ENCODE results near the gene METRNL.

METRNL gene

GRCh38 chr17:83113792-83114191 is 34.4 kb downstream of the METRNL start:
- Histone ChIP-seq H3K79me2 (no peaks in the 10 kb centered on the region), H3K9ac (no peak overlapping the region), H3K4me1 (peaks cover 6% of the 10 kb centered on the region), H3K4me3 (ENCODE audit: low read depth, low read length) (no peak overlapping the region), H3K9me3 (ENCODE audit: control insufficient read depth, low read length) (no peaks in the 10 kb centered on the region), H3K27me3 (ENCODE audit: control insufficient read depth, insufficient read depth, low read length) (no peaks in the 10 kb centered on the region), H3K36me3 (ENCODE audit: control insufficient read depth, insufficient read depth, low read length) (no peaks in the 10 kb centered on the region), H2AFZ (no peak overlapping the region), H3K27ac (no peak overlapping the region), H3K4me2 (ENCODE audit: low read length) (no peak overlapping the region)
- TF ChIP-seq, protein P1, sequence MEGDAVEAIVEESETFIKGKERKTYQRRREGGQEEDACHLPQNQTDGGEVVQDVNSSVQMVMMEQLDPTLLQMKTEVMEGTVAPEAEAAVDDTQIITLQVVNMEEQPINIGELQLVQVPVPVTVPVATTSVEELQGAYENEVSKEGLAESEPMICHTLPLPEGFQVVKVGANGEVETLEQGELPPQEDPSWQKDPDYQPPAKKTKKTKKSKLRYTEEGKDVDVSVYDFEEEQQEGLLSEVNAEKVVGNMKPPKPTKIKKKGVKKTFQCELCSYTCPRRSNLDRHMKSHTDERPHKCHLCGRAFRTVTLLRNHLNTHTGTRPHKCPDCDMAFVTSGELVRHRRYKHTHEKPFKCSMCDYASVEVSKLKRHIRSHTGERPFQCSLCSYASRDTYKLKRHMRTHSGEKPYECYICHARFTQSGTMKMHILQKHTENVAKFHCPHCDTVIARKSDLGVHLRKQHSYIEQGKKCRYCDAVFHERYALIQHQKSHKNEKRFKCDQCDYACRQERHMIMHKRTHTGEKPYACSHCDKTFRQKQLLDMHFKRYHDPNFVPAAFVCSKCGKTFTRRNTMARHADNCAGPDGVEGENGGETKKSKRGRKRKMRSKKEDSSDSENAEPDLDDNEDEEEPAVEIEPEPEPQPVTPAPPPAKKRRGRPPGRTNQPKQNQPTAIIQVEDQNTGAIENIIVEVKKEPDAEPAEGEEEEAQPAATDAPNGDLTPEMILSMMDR (IDR thresholded peaks at IDR 0.05): no peak

- H3K79me2 ChIP-seq: no peaks in the 10 kb centered on the region
- no peak overlapping the region for H3K9ac ChIP-seq
- no peaks in the 10 kb centered on the region for H3K9me3 ChIP-seq (ENCODE audit: control insufficient read depth, low read length)
- H3K4me3 ChIP-seq (ENCODE audit: low read depth, low read length): no peak overlapping the region
- H3K27ac ChIP-seq: no peak overlapping the region
- no peaks in the 10 kb centered on the region for H3K27me3 ChIP-seq (ENCODE audit: control insufficient read depth, insufficient read depth, low read length)
- TF ChIP-seq, protein P1 (IDR thresholded peaks at IDR 0.05): no peak
- H3K4me2 ChIP-seq (ENCODE audit: low read length): no peak overlapping the region
- H3K36me3 ChIP-seq (ENCODE audit: control insufficient read depth, insufficient read depth, low read length): no peaks in the 10 kb centered on the region
- H3K4me1 ChIP-seq: peaks cover under 1% of the 10 kb centered on the region
- no peak overlapping the region for H2AFZ ChIP-seq
Observed at GRCh38 chr17:83114706-83115105, 35.3 kb downstream of the METRNL start.

DNA sequence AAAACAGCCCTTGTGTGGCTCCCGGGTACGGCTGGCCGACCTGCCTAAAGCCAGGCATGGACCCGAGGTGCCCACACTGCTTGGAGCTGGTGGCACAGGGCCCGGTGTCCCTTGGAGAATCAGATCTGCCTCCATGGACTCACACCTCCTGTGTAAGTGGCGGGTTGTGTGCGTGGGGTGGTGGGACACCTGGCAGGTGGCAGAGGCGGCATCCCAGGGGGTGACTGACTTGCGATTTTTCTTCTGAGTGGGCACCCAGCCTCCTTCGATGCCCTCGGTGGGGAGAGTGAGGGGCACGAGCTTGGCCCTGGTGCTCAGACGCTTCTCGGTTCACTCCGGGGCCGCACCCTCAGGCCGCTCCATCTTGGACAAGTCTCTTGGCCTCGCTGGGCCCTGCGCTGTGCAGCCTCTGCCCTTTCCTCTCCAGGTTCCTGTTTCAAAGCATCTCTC is 35.8 kb downstream of the METRNL start:
- H3K79me2 ChIP-seq: no peaks in the 10 kb centered on the region
- H3K4me2 ChIP-seq (ENCODE audit: low read length): no peak overlapping the region
- no peaks in the 10 kb centered on the region for H3K36me3 ChIP-seq (ENCODE audit: control insufficient read depth, insufficient read depth, low read length)
- no peak overlapping the region for H3K9ac ChIP-seq
- H3K4me1 ChIP-seq: no peaks in the 10 kb centered on the region
- TF ChIP-seq, protein P1 (IDR thresholded peaks at IDR 0.05): no peak
- H2AFZ ChIP-seq: no peak overlapping the region
- no peak overlapping the region for H3K27ac ChIP-seq
- no peaks in the 10 kb centered on the region for H3K9me3 ChIP-seq (ENCODE audit: control insufficient read depth, low read length)
- no peaks in the 10 kb centered on the region for H3K27me3 ChIP-seq (ENCODE audit: control insufficient read depth, insufficient read depth, low read length)
- H3K4me3 ChIP-seq (ENCODE audit: low read depth, low read length): no peak overlapping the region

GRCh38 chr17:83115832-83116231 is 36.4 kb downstream of the METRNL start:
- no peaks in the 10 kb centered on the region for H3K27me3 ChIP-seq (ENCODE audit: control insufficient read depth, insufficient read depth, low read length)
- no peaks in the 10 kb centered on the region for H3K9me3 ChIP-seq (ENCODE audit: control insufficient read depth, low read length)
- no peak overlapping the region for H3K4me3 ChIP-seq (ENCODE audit: low read depth, low read length)
- no peaks in the 10 kb centered on the region for H3K4me1 ChIP-seq
- TF ChIP-seq, protein P1 (IDR thresholded peaks at IDR 0.05): no peak
- no peaks in the 10 kb centered on the region for H3K79me2 ChIP-seq
- no peak overlapping the region for H3K27ac ChIP-seq
- H3K36me3 ChIP-seq (ENCODE audit: control insufficient read depth, insufficient read depth, low read length): no peaks in the 10 kb centered on the region
- no peak overlapping the region for H3K4me2 ChIP-seq (ENCODE audit: low read length)
- H3K9ac ChIP-seq: no peak overlapping the region
- H2AFZ ChIP-seq: no peak overlapping the region

GRCh38 chr17:83116311-83116771 is 36.9 kb downstream of the METRNL start:
- Histone ChIP-seq H2AFZ (no peak overlapping the region), H3K27me3 (ENCODE audit: control insufficient read depth, insufficient read depth, low read length) (no peaks in the 10 kb centered on the region), H3K4me2 (ENCODE audit: low read length) (no peak overlapping the region), H3K9ac (no peak overlapping the region), H3K36me3 (ENCODE audit: control insufficient read depth, insufficient read depth, low read length) (no peaks in the 10 kb centered on the region), H3K79me2 (no peaks in the 10 kb centered on the region), H3K4me3 (ENCODE audit: low read depth, low read length) (no peak overlapping the region), H3K9me3 (ENCODE audit: control insufficient read depth, low read length) (no peaks in the 10 kb centered on the region), H3K4me1 (no peaks in the 10 kb centered on the region), H3K27ac (no peak overlapping the region)
- TF ChIP-seq, protein P1 (IDR thresholded peaks at IDR 0.05): no peak
